Fibroblast of lung (primary cell): Measurements from ENCODE around the gene ABCB9. TPM values are rescaled to one million over a fixed set of nuclear protein-coding genes. Genes with fewer than 3 reads are reported as not detected.

Experiments
- DNase-seq, 2 donors: peaks; one replicate each; pipeline versions ENCODE4 v3.0.0 to v3.0.0-alpha.2; 2010; ENCODE audit warnings: low read depth in 2 of 2
- H2AFZ ChIP-seq: 2 replicates; pipeline ENCODE4 v1.5.1; 2012; ENCODE audit warnings: low read length, control low read depth, inconsistent platforms
- H3K27ac ChIP-seq: 2 replicates; pipeline ENCODE4 v1.5.1; 2011; ENCODE audit warnings: low read length, control low read depth; ENCODE audit not compliant: insufficient read depth
- H3K27me3 ChIP-seq: 2 replicates; pipeline ENCODE4 v1.5.1; 2011; ENCODE audit warnings: mild to moderate bottlenecking, low read length; ENCODE audit not compliant: control insufficient read depth, insufficient read depth
- H3K36me3 ChIP-seq: 2 replicates; pipeline ENCODE4 v1.5.1; 2011; ENCODE audit warnings: low read length; ENCODE audit not compliant: control insufficient read depth, insufficient read depth
- H3K4me1 ChIP-seq: 2 replicates; pipeline ENCODE4 v1.5.1; 2011; ENCODE audit warnings: low read length; ENCODE audit not compliant: control insufficient read depth, insufficient read depth; ENCODE audit errors: extremely low read depth
- H3K4me2 ChIP-seq: 2 replicates; pipeline ENCODE4 v1.5.1; 2011; ENCODE audit warnings: low read length, control low read depth; ENCODE audit not compliant: insufficient read depth; ENCODE audit errors: extremely low read depth
- H3K4me3 ChIP-seq, 4 experiments: fragments of 200-600 bp in 1 of 4; sonication (generic) in 1 of 4; replicated peaks in 1 of 4; 2 replicates each; pipeline ENCODE4 v1.5.1; 2011 to 2016; ENCODE audit warnings: low read length in 4 of 4, low read depth in 3 of 4, mild to moderate bottlenecking in 3 of 4, control low read depth in 2 of 4, inconsistent platforms in 1 of 4, mixed read lengths in 1 of 4; ENCODE audit not compliant: insufficient read depth in 1 of 4; ENCODE audit errors: control extremely low read depth in 1 of 4
- H3K79me2 ChIP-seq: 2 replicates; pipeline ENCODE4 v1.5.1; 2012; ENCODE audit warnings: mild to moderate bottlenecking, low read length, inconsistent platforms; ENCODE audit not compliant: control insufficient read depth, insufficient read depth
- H3K9ac ChIP-seq: 2 replicates; pipeline ENCODE4 v1.5.1; 2011; ENCODE audit warnings: mild to moderate bottlenecking, low read length, control low read depth; ENCODE audit not compliant: insufficient read depth
- H3K9me3 ChIP-seq: 2 replicates; pipeline ENCODE4 v1.5.1; 2012; ENCODE audit warnings: low read depth, low read length; ENCODE audit not compliant: control insufficient read depth, insufficient read depth
- H4K20me1 ChIP-seq: 2 replicates; pipeline ENCODE4 v1.5.1; 2011; ENCODE audit warnings: low read length; ENCODE audit not compliant: control insufficient read depth, insufficient read depth; ENCODE audit errors: extremely low read depth
- EZH2 ChIP-seq: IDR thresholded peaks from 2 replicates; pipeline ENCODE4 v1.5.1; 2012; ENCODE audit warnings: low read length, control low read depth, mild to moderate bottlenecking; ENCODE audit errors: missing control alignments
- polyA plus RNA-seq, 2 donors: library from polyadenylated mRNA; depleted of rRNA in 1 of 2; stranded (reverse) in 1 of 2; unstranded in 1 of 2; fragments of >200 nt; gene quantifications; 2 replicates each; pipeline ENCODE4 v1.2.1, GENCODE V29; 2011 to 2012; ENCODE audit warnings: missing spikeins in 1 of 2
- total RNA-seq: library from RNA; depleted of rRNA; stranded (reverse); fragments of >200 nt; gene quantifications from 2 replicates; pipeline ENCODE4 v1.2.1, GENCODE V29; 2014
- TF ChIP-seq, protein P1 (sequence below), 2 donors: IDR thresholded peaks in 1 of 2; conservative IDR thresholded peaks in 1 of 2; 1 replicate in 1 of 2; 2 replicates in 1 of 2; pipeline ENCODE4 v1.5.1; 2011 to 2012; ENCODE audit warnings: low read length in 2 of 2, control low read depth in 1 of 2, inconsistent platforms in 1 of 2, low read depth in 1 of 2, mild to moderate bottlenecking in 1 of 2

Gene ABCB9
- total and polyA plus RNA-seq, 2 donors (not counting 1 experiment from before 2014, with no cell fraction given): 3.8 to 6.3 TPM

DNA sequence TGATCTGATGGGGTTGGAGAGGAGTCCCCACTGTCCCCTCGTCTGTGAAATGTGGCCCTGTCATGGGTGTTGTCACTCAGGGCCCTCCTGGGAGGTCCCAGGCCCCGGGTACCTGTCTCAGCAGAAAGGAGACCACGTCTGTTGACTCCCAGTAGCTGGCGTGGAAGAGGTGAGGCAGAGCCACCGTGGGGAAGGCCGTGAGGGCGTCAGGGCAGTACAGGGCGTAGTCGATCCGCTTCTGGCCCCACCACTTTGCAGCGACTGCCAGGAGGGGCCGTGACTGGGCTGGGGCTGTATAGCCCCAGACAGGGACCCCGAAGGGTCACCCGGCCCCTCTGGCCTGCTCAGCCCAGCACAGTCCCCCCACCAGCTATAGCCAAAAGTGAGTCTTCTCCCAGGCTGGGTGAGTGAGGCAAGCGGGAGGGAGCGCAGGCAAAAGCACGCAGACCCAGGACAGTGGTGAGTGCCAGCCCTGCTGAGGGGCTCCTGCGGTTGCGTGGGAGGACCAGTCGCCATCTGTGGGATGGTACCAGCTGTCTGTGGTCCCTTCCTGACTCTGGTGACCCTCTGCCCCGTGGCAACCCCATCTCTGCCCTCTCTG, 22.4 kb upstream of the ABCB9 start:
- H3K4me2 ChIP-seq: no peak overlapping the region
- H3K79me2 ChIP-seq: no peaks in the 10 kb centered on the region
- no peak overlapping the region for H3K9ac ChIP-seq
- peaks cover 11% of the 10 kb centered on the region for H3K4me1 ChIP-seq
- no peaks in the 10 kb centered on the region for H3K27me3 ChIP-seq
- no peak for DNase-seq
- H4K20me1 ChIP-seq: no peaks in the 10 kb centered on the region
- no peak overlapping the region for H3K4me3 ChIP-seq
- no peak for TF ChIP-seq EZH2
- TF ChIP-seq, protein P1, sequence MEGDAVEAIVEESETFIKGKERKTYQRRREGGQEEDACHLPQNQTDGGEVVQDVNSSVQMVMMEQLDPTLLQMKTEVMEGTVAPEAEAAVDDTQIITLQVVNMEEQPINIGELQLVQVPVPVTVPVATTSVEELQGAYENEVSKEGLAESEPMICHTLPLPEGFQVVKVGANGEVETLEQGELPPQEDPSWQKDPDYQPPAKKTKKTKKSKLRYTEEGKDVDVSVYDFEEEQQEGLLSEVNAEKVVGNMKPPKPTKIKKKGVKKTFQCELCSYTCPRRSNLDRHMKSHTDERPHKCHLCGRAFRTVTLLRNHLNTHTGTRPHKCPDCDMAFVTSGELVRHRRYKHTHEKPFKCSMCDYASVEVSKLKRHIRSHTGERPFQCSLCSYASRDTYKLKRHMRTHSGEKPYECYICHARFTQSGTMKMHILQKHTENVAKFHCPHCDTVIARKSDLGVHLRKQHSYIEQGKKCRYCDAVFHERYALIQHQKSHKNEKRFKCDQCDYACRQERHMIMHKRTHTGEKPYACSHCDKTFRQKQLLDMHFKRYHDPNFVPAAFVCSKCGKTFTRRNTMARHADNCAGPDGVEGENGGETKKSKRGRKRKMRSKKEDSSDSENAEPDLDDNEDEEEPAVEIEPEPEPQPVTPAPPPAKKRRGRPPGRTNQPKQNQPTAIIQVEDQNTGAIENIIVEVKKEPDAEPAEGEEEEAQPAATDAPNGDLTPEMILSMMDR (conservative IDR thresholded peaks at IDR 0.05 in 1 of 2, IDR thresholded peaks at IDR 0.05 in 1 of 2; ENCODE audit: low read depth in 1 of 2, low read length in 2 of 2): no peak
- no peaks in the 10 kb centered on the region for H3K9me3 ChIP-seq
- H3K36me3 ChIP-seq: peaks cover 22% of the 10 kb centered on the region
- no peak overlapping the region for H3K27ac ChIP-seq
- H2AFZ ChIP-seq: no peak overlapping the region

DNA sequence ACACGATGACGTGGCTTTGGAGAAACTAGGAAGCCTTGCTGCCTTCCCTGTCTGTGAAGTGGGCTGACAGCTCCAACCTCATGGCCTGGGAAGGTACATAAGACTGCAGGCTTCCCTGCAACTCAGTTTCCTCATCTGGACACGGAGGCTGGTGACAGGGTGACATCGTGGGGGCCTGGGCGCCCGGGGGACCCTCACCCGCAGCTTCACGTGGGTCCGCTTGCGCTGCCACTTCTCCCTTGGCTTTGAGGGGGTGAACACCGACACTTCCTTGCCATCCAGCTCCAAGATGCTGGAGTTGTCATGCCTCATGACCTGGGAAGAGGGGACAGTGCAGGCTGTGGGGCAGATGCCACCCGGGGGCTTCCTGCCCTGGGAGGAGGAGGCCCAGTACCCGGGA, 21.8 kb upstream of the ABCB9 start:
- no peaks in the 10 kb centered on the region for H3K9me3 ChIP-seq
- peaks cover 16% of the 10 kb centered on the region for H3K4me1 ChIP-seq
- no peaks in the 10 kb centered on the region for H3K27me3 ChIP-seq
- no peaks in the 10 kb centered on the region for H4K20me1 ChIP-seq
- no peak for DNase-seq
- no peak overlapping the region for H3K4me3 ChIP-seq
- no peak for TF ChIP-seq EZH2
- TF ChIP-seq, protein P1 (conservative IDR thresholded peaks at IDR 0.05 in 1 of 2, IDR thresholded peaks at IDR 0.05 in 1 of 2; ENCODE audit: low read depth in 1 of 2, low read length in 2 of 2): no peak
- H3K79me2 ChIP-seq: peaks cover 2% of the 10 kb centered on the region
- no peak overlapping the region for H3K4me2 ChIP-seq
- no peak overlapping the region for H3K9ac ChIP-seq
- H3K36me3 ChIP-seq: peaks cover 25% of the 10 kb centered on the region
- H3K27ac ChIP-seq: no peak overlapping the region
- H2AFZ ChIP-seq: no peak overlapping the region

DNA sequence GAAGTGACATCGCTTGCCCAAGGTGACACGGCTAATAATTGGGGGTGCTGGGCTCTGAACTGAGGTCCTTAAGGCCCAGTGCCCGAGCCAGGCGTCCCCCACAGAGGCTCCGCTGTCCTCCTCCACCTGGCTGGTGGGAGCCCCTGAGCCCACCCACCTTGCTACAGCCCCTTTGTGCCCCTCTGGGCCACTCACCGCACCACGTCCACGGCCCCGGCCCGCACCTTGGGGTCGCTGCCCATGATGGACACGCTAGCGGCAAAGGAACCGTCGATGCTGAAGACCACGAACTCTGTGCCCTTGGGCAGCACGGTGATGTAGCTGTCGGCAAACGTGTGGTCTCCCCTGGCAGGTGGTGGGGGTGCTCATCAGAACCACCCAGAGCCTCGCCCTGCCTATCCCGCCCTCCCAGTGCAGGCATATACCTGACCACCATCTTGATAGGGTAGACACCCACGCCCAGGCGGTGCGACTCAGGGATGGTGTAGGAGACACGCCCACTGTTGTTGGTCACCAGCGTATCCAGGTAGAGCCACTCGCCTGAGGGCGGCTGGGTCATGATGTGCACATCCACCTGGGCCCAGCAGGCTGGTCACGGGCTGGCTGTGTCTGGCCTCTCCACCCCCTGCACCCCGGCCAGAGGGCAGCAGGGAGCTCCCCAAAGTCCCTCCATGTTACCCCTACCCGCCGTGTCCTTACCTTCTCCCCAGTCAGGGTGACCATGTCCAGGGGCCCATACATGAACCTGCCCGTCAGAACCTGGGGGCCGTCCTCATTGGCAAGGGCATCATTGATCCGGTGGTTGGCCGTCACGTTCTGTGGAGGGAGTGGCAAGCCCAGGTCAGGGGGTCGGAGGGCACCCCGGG, 21.1 kb upstream of the ABCB9 start:
- no peak for DNase-seq
- no peaks in the 10 kb centered on the region for H4K20me1 ChIP-seq
- H3K9ac ChIP-seq: no peak overlapping the region
- H2AFZ ChIP-seq: no peak overlapping the region
- H3K4me1 ChIP-seq: peaks cover 22% of the 10 kb centered on the region
- H3K9me3 ChIP-seq: no peaks in the 10 kb centered on the region
- peaks cover 31% of the 10 kb centered on the region for H3K36me3 ChIP-seq
- TF ChIP-seq, protein P1 (conservative IDR thresholded peaks at IDR 0.05 in 1 of 2, IDR thresholded peaks at IDR 0.05 in 1 of 2; ENCODE audit: low read depth in 1 of 2, low read length in 2 of 2): no peak
- peaks cover 9% of the 10 kb centered on the region for H3K79me2 ChIP-seq
- H3K4me3 ChIP-seq: no peak overlapping the region
- H3K4me2 ChIP-seq: no peak overlapping the region
- no peaks in the 10 kb centered on the region for H3K27me3 ChIP-seq
- no peak overlapping the region for H3K27ac ChIP-seq
